Panc1 (cell line): ENCODE results near the gene MASP2.

Source experiments
- POLR2AphosphoS5 ChIP-seq: IDR thresholded peaks from 2 replicates; pipeline ENCODE4 v1.6.1; 2012; ENCODE audit warnings: mild to moderate bottlenecking, low read depth, low read length, moderate library complexity
- REST ChIP-seq, 2 experiments: IDR thresholded peaks; 2 replicates each; pipeline ENCODE4 v1.6.1; 2011 to 2012; ENCODE audit warnings: low read depth in 2 of 2, control low read depth in 1 of 2, low read length in 1 of 2, mild to moderate bottlenecking in 1 of 2, moderate library complexity in 1 of 2; ENCODE audit not compliant: insufficient read depth in 1 of 2
- SIN3A ChIP-seq: IDR thresholded peaks from 2 replicates; pipeline ENCODE4 v1.6.1; 2012; ENCODE audit warnings: low read depth, mild to moderate bottlenecking, low read length, moderate library complexity, borderline replicate concordance; ENCODE audit not compliant: insufficient read depth
- TCF7L2 ChIP-seq: IDR thresholded peaks from 2 replicates; pipeline ENCODE4 v1.6.1; 2011; ENCODE audit warnings: mild to moderate bottlenecking, low read depth, low read length, inconsistent platforms
- TF ChIP-seq, protein P1 (sequence below): fragments of 450-650 bp; IDR thresholded peaks from 2 replicates; pipeline ENCODE4 v1.5.1; 2017; ENCODE audit warnings: mild to moderate bottlenecking

GRCh38 chr1:10980094-10980577, 66.9 kb downstream of the MASP2 start:
- TF ChIP-seq, protein P1, sequence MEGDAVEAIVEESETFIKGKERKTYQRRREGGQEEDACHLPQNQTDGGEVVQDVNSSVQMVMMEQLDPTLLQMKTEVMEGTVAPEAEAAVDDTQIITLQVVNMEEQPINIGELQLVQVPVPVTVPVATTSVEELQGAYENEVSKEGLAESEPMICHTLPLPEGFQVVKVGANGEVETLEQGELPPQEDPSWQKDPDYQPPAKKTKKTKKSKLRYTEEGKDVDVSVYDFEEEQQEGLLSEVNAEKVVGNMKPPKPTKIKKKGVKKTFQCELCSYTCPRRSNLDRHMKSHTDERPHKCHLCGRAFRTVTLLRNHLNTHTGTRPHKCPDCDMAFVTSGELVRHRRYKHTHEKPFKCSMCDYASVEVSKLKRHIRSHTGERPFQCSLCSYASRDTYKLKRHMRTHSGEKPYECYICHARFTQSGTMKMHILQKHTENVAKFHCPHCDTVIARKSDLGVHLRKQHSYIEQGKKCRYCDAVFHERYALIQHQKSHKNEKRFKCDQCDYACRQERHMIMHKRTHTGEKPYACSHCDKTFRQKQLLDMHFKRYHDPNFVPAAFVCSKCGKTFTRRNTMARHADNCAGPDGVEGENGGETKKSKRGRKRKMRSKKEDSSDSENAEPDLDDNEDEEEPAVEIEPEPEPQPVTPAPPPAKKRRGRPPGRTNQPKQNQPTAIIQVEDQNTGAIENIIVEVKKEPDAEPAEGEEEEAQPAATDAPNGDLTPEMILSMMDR: no peak
- TF ChIP-seq POLR2AphosphoS5: no peak
- no peak for TF ChIP-seq REST (IDR thresholded peaks at IDR 0.05; ENCODE audit: insufficient read depth in 1 of 2, low read depth in 2 of 2, low read length in 1 of 2)
- TF ChIP-seq SIN3A: no peak
- no peak for TF ChIP-seq TCF7L2
